HEK293 (cell line): ENCODE results near the gene MROH2B.

Experiments used
- CTCF ChIA-PET: fragments of 350-600 bp; formaldehyde crosslinking; extraction: SDS; loops from one replicate; lab custom pipeline; 2021; ENCODE audit warnings: antibody characterized with exemption; lab: Yijun Ruan, JAX
- POLR2A ChIA-PET: fragments of 300-600 bp; formaldehyde crosslinking; extraction: SDS; loops from one replicate; lab custom pipeline; 2020; ENCODE audit warnings: antibody characterized with exemption, inconsistent platforms; lab: Yijun Ruan, JAX
- H3K27ac ChIP-seq: fragments of 200-500 bp; sonication (Bioruptor generic); 2 replicates; pipeline ENCODE4 v1.5.1; 2014; ENCODE audit warnings: low read depth, low read length, control low read depth, inconsistent platforms; ENCODE audit errors: extremely low read depth
- H3K36me3 ChIP-seq, 2 experiments: fragments of 200-500 bp in 1 of 2; sonication (Bioruptor generic) in 1 of 2; 1 replicate in 1 of 2; 2 replicates in 1 of 2; pipeline ENCODE4 v1.5.1; 2014 to 2017; ENCODE audit warnings: inconsistent platforms in 2 of 2, low read length in 2 of 2; ENCODE audit not compliant: control insufficient read depth in 2 of 2, insufficient read depth in 1 of 2
- H3K4me1 ChIP-seq: fragments of 200-500 bp; sonication (Bioruptor generic); 2 replicates; pipeline ENCODE4 v1.5.1; 2014; ENCODE audit warnings: mild to moderate bottlenecking, low read length, inconsistent platforms; ENCODE audit not compliant: control insufficient read depth, insufficient read depth
- H3K4me3 ChIP-seq: 2 replicates; pipeline ENCODE4 v1.5.1; 2011; ENCODE audit warnings: low read depth, mild to moderate bottlenecking, control low read depth, low read length, moderate library complexity
- H3K9me3 ChIP-seq: fragments of 200-500 bp; sonication (Bioruptor generic); 2 replicates; pipeline ENCODE4 v1.5.1; 2014; ENCODE audit warnings: low read depth, low read length, inconsistent platforms; ENCODE audit not compliant: control insufficient read depth, insufficient read depth
- AEBP2 ChIP-seq: fragments of 450-650 bp; formaldehyde crosslinking; IDR thresholded peaks from 2 replicates; pipeline ENCODE4 v1.5.1; 2016; ENCODE audit warnings: missing biosample characterization, missing genetic modification characterization, borderline replicate concordance
- GLI4 ChIP-seq: fragments of 450-650 bp; formaldehyde crosslinking; IDR thresholded peaks from 2 replicates; pipeline ENCODE4 v1.5.1; 2016; ENCODE audit warnings: missing biosample characterization, missing genetic modification characterization
- KLF7 ChIP-seq: fragments of 450-650 bp; formaldehyde crosslinking; IDR thresholded peaks from 2 replicates; pipeline ENCODE4 v1.5.1; 2016; ENCODE audit warnings: missing biosample characterization, missing genetic modification characterization, borderline replicate concordance
- PRDM2 ChIP-seq: fragments of 450-650 bp; formaldehyde crosslinking; IDR thresholded peaks from 2 replicates; pipeline ENCODE4 v1.5.1; 2016; ENCODE audit warnings: missing biosample characterization, missing genetic modification characterization, borderline replicate concordance
- ZIC2 ChIP-seq: fragments of 450-650 bp; formaldehyde crosslinking; IDR thresholded peaks from 2 replicates; pipeline ENCODE4 v1.5.1; 2016; ENCODE audit warnings: missing biosample characterization, missing genetic modification characterization
- ZNF148 ChIP-seq: fragments of 450-650 bp; formaldehyde crosslinking; IDR thresholded peaks from 2 replicates; pipeline ENCODE4 v1.5.0; 2017; ENCODE audit warnings: missing biosample characterization, missing genetic modification characterization, borderline replicate concordance
- ZNF19 ChIP-seq: fragments of 450-650 bp; formaldehyde crosslinking; IDR thresholded peaks from 2 replicates; pipeline ENCODE4; 2016; ENCODE audit warnings: missing biosample characterization, missing genetic modification characterization, low read depth
- ZNF248 ChIP-seq: fragments of 450-650 bp; formaldehyde crosslinking; IDR thresholded peaks from 2 replicates; pipeline ENCODE4 v1.5.1; 2017; ENCODE audit warnings: missing biosample characterization, missing genetic modification characterization

The MROH2B gene

GRCh38 chr5:40957048-40957447 lies 114.1 kb downstream of the MROH2B start (continued):
- TF ChIP-seq PRDM2 (tag by site-specific recombination): no peak
- no peak for TF ChIP-seq ZNF248 (tag by site-specific recombination)
- no peak for TF ChIP-seq ZNF148 (tag by site-specific recombination)
- TF ChIP-seq ZNF19 (tag by site-specific recombination): no peak
- TF ChIP-seq GLI4 (tag by site-specific recombination): no peak
- no peak for TF ChIP-seq ZIC2 (tag by site-specific recombination)

GRCh38 chr5:40955313-40955712 lies 115.8 kb downstream of the MROH2B start:
- H3K27ac ChIP-seq: no peak overlapping the region
- TF ChIP-seq KLF7 (tag by site-specific recombination) (no peak), AEBP2 (tag by site-specific recombination) (no peak)
- no peak overlapping the region for H3K4me3 ChIP-seq
- CTCF ChIA-PET: no interaction called here
- H3K4me1 ChIP-seq: no peaks in the 10 kb centered on the region
- no peaks in the 10 kb centered on the region for H3K36me3 ChIP-seq
- peaks cover 3% of the 10 kb centered on the region; the same call in 1 of the 2 replicates for H3K9me3 ChIP-seq
- POLR2A ChIA-PET: no interaction called here
